Stomach smooth muscle (tissue), 2 donors: ENCODE measurements around the gene KIF24.
"Not testable (repeated sequence)": the region's sequence is repeated elsewhere in the genome, so short reads cannot be mapped to it uniquely, and the experiment has no call there.

ENCODE experiments used
- H3K27ac ChIP-seq: one replicate; pipeline ENCODE4 v1.7.0; 2013; ENCODE audit warnings: mild to moderate bottlenecking, low read length, inconsistent platforms
- H3K27me3 ChIP-seq, 2 donors: one replicate each; pipeline ENCODE4 v1.7.0; 2013; ENCODE audit warnings: low read length in 2 of 2; ENCODE audit not compliant: insufficient read depth in 2 of 2, control insufficient read depth in 1 of 2
- H3K36me3 ChIP-seq, 2 donors: one replicate each; pipeline ENCODE4 v1.7.0; 2013; ENCODE audit warnings: low read length in 2 of 2; ENCODE audit not compliant: control insufficient read depth in 2 of 2, insufficient read depth in 2 of 2
- H3K4me1 ChIP-seq: one replicate; pipeline ENCODE4 v1.7.0; 2013; ENCODE audit warnings: low read length; ENCODE audit not compliant: control insufficient read depth, insufficient read depth
- H3K4me3 ChIP-seq, 2 donors: one replicate each; pipeline ENCODE4 v1.7.0; 2013; ENCODE audit warnings: low read length in 2 of 2
- H3K9ac ChIP-seq, 2 donors: one replicate each; pipeline ENCODE4 v1.7.0; 2013; ENCODE audit warnings: low read length in 2 of 2, mild to moderate bottlenecking in 1 of 2
- H3K9me3 ChIP-seq, 2 donors: one replicate each; pipeline ENCODE4 v1.7.0; 2013; ENCODE audit warnings: low read length in 2 of 2; ENCODE audit not compliant: control insufficient read depth in 2 of 2
- donor health status: healthy.
- donor health status: Pancreatic carcinoma.

The KIF24 gene

DNA sequence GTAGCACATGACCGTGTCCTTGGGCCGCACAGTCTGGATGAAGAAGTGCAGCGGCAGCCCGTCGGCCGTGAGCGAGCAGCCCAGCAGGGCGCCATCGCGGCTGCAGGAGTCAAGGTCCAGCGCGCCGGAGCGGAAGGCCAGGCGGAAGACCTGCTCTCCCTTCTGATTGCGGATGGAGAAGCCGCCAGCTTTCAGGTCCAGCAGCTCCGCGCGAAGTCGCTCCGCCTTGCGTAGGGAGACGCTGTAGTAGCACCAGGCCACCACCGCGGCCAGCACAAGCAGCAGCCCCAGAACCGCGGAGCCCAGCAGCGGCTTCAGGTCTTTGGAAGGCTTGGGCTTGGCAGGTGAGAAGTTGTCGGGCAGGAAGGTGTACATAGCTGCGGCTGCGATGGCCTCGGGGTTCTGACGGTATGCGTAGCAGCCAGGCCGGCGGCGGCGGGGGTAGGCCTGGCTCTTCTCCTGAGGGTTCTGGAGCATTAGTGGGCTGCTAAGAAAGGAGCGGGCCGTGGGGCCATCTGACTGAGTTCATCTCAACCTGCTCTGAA is 43.5 kb upstream of the KIF24 start:
- peaks cover 38% of the 10 kb centered on the region for H3K4me1 ChIP-seq
- no peaks in the 10 kb centered on the region for H3K9me3 ChIP-seq
- H3K27ac ChIP-seq, result peak overlapping the region; percentile 31
- H3K27me3 ChIP-seq, result no peaks in the 10 kb centered on the region
- no peak overlapping the region for H3K9ac ChIP-seq
- no peak overlapping the region for H3K4me3 ChIP-seq
- H3K36me3 ChIP-seq, result peaks cover 19 to 29% of the 10 kb centered on the region in 2 donors

DNA sequence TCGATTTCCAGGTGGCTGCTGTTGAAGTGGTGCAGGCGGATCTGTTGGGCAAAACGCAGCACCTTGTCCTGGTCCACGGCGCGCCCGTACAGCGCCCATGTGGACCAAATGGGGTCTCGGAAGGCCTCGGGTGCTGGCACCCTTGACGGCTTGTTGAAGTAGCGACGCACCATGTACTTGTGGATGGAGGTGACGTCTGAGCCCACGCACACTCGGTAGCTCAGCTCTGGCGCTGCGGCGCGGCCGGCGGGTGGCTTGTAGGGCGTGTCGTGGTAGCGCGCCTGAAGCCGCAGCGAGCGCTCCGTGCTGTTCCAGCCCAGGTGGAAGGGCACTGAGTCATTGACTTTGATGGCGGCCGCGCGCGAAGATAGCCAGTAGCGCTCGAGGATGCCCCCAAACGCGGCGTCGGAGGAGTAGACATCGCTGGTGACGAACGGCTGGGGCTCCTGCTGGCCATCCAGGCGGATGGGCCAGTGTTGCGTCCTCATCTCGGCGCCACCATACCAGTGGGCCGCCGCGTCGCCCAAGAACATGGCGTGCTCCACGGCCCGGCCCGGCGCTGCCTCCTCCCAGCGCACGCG is 42.9 kb upstream of the KIF24 start:
- H3K36me3 ChIP-seq, result peaks cover 19 to 29% of the 10 kb centered on the region in 2 donors
- H3K4me1 ChIP-seq, result peaks cover 33% of the 10 kb centered on the region

DNA sequence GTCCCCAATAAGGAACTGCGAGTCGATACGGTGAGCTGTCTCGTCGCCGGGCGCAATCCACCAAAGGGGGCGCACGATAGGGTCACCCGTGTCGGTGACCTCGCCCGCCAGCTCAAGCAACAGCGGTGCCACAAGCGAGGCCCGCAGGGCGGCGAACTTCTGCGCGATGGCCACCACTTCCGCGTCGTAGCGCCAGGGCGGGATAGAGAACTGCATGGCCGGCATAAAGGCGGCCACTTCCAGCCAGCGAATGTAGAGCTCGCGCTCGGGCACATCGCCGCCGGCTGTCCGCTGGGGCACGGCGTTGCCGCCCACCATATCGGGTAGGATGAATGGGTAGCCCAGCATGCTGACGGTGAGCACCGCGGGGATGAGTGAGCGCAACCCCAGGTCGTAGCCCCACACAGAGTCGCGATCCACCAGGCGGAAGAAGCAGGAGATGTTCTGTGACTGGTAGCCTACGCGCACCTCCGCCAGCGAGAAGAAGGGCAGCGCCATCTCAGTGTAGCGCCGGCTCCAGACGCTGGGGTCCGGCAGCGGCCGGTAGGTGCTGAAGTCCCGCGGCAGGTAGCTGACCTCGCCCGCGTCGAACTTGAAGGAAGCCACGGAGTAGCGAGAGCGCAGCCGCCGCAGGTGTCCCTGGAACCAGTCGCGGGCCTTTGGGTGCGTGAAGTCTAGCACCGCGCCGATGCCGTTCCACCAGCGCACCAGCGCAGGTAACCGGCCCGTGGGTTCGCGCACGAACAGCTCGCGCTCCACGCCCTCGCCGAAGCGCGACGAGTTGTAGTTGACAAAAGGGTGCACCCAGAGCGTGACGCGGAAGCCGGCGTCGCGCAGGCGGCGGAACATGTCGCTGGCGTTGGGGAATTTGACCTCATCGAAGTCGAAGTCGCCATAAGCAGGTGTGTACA is 42.2 kb upstream of the KIF24 start:
- H3K9ac ChIP-seq, result no peak overlapping the region
- peaks cover 19 to 32% of the 10 kb centered on the region in 2 donors for H3K36me3 ChIP-seq
- H3K4me1 ChIP-seq, result peaks cover 31% of the 10 kb centered on the region
- no peak overlapping the region for H3K27ac ChIP-seq
- no peak overlapping the region for H3K4me3 ChIP-seq
- H3K9me3 ChIP-seq, result no peaks in the 10 kb centered on the region
- H3K27me3 ChIP-seq, result no peaks in the 10 kb centered on the region

More for the DNA sequence above, 42.9 kb upstream of the KIF24 start:
- Histone ChIP-seq H3K9ac (no peak overlapping the region), H3K4me3 (no peak overlapping the region), H3K9me3 (no peaks in the 10 kb centered on the region), H3K27ac (no peak overlapping the region), H3K27me3 (no peaks in the 10 kb centered on the region)

DNA sequence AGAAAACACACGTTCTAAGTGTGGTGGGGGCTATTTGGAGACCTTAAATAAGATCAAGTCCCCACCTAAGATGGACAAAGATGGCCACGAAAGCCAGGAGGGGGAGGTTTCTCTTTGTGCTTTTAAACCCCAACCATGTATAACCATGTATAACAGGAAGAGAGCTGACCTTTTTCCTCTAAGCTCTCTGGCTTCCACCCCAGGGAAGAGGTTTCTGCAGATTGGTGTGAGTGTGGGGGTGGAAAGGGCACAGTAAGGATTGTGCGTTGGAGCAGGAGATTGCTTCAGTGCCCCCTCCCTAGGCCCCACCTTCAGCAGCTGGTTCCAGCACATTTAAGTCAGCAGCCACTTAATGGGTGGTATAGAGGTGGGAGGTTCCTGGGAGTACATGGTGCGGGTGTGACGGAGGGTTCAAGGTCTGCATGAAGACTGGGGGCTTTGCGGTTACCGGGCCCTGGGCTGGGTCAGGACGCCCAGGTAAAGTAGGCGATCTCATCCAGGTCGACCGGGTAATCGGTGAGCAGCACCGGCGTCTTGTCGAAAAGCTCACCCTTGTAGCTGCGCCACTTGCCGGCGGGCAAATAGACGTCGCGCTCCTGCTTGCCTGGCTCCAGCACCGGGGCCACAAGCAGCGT is 41.4 kb upstream of the KIF24 start:
- peak overlapping the region; percentile 18 for H3K27ac ChIP-seq
- H3K9ac ChIP-seq, result no peak overlapping the region
- H3K4me3 ChIP-seq, result no peak overlapping the region
- peaks cover 19 to 32% of the 10 kb centered on the region in 2 donors for H3K36me3 ChIP-seq
- H3K27me3 ChIP-seq, result no peaks in the 10 kb centered on the region
- no peaks in the 10 kb centered on the region for H3K9me3 ChIP-seq
- H3K4me1 ChIP-seq, result peaks cover 23% of the 10 kb centered on the region

DNA sequence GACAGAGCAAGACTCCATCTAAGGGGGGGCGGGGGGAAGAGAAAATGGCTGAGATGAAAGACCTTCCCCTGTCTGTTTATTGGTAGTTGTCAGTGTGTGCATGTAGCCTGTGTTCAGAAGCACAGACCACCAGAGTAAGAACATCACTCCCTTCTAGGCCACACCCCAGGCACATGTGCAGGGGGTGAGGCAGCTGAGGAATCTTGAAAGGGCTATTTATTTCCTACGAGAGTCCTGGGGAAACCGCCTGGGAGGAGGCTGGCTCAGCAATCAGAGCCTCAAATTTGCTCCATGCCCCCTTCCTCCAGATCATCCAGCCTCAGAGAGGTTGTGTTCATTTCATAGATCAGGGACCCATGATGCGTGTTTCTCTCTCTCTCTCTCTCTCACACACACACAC is 40.6 kb upstream of the KIF24 start:
- no peaks in the 10 kb centered on the region for H3K27me3 ChIP-seq
- H3K36me3 ChIP-seq, result peaks cover 19 to 32% of the 10 kb centered on the region in 2 donors
- no peak overlapping the region for H3K4me3 ChIP-seq
- no peaks in the 10 kb centered on the region for H3K9me3 ChIP-seq
- H3K27ac ChIP-seq, result peak overlapping the region; percentile 18
- peaks cover 18% of the 10 kb centered on the region for H3K4me1 ChIP-seq
- no peak overlapping the region for H3K9ac ChIP-seq

DNA sequence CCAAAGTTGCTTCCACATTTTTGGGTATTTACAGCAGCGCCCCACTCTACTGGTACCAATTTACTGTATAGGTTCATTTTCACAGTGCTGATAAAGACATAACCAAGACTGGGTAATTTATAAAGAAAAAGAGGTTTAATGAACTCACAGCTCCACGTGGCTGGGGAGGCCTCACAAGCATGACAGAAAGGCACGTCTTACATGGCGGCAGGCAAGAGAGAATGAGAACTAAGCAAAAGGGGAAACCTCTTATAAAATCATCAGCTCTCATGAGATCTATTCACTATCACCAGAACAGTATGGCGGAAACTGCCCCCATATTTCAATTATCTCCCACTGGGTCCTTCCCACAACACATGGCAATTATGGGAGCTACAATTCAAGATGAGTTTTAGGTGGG is 39.7 kb upstream of the KIF24 start:
- H3K9ac ChIP-seq, H3K27me3 ChIP-seq, H3K9me3 ChIP-seq, H3K4me3 ChIP-seq, H3K27ac ChIP-seq: not testable (repeated sequence)
- Histone ChIP-seq H3K4me1 (peaks cover 16% of the 10 kb centered on the region), H3K36me3 (peaks cover 19 to 33% of the 10 kb centered on the region in 2 donors)

DNA sequence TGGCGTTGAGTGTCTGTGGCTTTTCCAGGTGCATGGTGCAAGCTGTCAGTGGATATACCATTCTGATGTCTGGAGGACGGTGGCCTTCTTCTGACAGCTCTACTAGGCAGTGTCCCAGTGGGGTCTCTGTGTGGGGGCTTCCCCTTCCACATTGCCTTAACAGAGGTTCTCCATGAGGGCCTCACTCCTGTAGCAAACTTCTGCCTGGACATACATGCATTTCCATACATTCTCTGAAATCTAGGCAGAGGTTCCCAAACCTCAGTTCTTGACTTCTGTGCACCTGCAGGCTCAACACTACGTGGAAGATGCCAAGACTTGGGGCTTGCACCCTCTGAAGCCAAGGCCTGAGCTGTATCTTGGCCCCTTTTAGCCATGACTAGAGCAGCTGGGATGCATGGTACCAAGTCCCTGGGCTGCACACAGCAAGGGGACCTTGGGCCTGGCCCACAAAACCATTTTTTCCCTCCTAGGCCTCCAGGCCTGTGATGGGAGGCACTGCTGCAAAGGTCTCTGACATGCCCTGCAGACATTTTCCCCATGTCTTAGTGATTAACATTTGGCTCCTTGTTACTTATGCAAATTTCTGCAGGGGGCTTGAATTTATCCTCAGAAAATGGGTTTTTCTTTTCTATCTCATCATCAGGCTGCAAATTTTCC is 38.8 kb upstream of the KIF24 start:
- H3K27ac ChIP-seq, H3K9ac ChIP-seq, H3K27me3 ChIP-seq, H3K4me3 ChIP-seq, H3K9me3 ChIP-seq: not testable (repeated sequence)
- Histone ChIP-seq H3K4me1 (peaks cover 14% of the 10 kb centered on the region), H3K36me3 (peaks cover 19 to 34% of the 10 kb centered on the region in 2 donors)

DNA sequence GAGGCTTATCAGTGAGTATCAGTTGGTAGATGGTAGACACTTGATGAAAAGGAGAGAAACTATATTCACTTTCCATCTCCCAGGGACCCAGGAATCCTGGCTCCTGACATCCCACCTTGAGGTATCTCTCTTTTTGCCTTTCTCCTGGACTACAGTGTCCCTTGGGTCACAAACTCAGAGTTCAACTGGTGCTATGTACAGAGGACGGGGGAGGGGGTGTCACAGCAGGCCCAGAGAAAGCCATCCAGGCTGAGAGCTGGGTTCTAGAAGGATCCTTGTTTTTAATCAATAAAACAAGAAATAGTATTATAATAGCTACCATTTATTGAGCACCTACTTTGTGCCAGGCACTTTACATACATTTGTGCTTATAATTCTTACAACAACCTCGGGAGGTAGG is 37.3 kb upstream of the KIF24 start:
- Histone ChIP-seq H3K27ac (no peak overlapping the region), H3K27me3 (no peaks in the 10 kb centered on the region), H3K9me3 (no peaks in the 10 kb centered on the region), H3K9ac (no peak overlapping the region), H3K4me1 (peaks cover 14% of the 10 kb centered on the region), H3K36me3 (peaks cover 14 to 28% of the 10 kb centered on the region in 2 donors), H3K4me3 (no peak overlapping the region)

DNA sequence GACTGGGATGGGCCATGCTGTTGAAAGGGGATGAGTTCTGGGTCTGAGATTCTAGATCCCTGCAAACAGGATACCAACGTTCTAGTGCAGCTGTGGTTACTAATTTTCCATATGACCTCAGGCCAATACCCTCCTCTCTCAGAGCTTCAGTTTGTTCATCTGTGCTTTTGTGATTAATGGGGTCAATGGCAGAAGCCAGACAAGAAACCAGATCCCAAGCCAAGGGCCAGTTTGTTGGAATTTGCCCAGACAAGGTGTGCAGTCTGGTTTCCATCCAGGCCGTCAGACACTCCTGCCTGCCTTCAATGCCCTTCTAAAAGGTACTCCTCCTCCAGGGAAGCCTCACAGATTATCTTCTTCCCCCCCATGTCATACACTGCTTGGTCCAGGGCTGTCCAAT is 36.2 kb upstream of the KIF24 start:
- H3K36me3 ChIP-seq, result peaks cover 8 to 17% of the 10 kb centered on the region in 2 donors
- H3K27ac ChIP-seq, result no peak overlapping the region

DNA sequence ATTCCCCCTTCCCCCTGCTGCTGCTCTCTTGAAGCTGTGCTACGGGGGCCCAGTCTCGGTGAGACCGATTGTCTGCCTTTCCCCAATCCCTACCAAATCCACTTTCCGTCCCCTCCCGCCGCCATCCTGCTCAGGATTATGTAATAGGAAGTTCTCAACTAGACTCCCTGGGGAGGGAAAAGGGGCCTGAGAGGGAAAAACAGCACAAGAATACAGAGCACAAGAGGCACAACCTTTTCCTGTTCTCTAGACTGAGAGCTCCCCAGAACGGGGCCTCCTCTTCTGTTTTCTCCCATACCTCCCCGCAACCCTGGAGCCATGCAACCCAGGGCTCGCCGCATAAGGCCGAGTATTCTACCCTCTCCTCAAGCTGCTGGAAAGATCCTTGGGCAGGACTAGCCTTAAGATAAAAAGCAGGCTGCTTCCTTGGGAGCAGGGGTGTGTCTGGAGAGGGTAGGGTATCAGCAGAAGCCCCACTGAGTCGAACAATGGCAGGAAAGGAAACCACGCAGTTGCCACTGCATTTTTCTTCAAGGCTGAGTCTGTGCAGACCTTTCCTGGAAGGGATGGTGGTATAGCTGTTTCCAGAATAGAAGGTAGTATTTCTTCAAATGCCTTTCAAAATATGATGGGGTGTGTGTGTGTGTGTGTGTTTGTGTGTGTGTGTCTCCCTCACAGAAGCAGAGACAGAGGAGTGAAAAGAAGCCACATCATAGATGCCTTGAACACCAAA is 34.7 kb upstream of the KIF24 start:
- Histone ChIP-seq H3K9ac (no peak overlapping the region), H3K36me3 (peaks cover 0 to 8% of the 10 kb centered on the region in 2 donors), H3K4me3 (no peak overlapping the region), H3K27me3 (no peaks in the 10 kb centered on the region), H3K27ac (peak overlapping the region; percentile 11), H3K9me3 (no peaks in the 10 kb centered on the region), H3K4me1 (peaks cover 9% of the 10 kb centered on the region)

More for the DNA sequence above, 36.2 kb upstream of the KIF24 start:
- no peak overlapping the region for H3K4me3 ChIP-seq
- no peaks in the 10 kb centered on the region for H3K27me3 ChIP-seq
- H3K4me1 ChIP-seq, result peaks cover 14% of the 10 kb centered on the region
- no peaks in the 10 kb centered on the region for H3K9me3 ChIP-seq
- no peak overlapping the region for H3K9ac ChIP-seq
